ENCODE results near the gene SHISA9.
"Not testable (repeated sequence)": the region's sequence is repeated elsewhere in the genome, so short reads cannot be mapped to it uniquely, and the experiment has no call there.

SHISA9 gene

GRCh38 chr16:12900599-12901203 is 697 bp upstream of the SHISA9 start:
- DNase-seq = no peak

GRCh38 chr16:12901204-12901596 is 198 bp upstream of the SHISA9 start:
- DNase-seq = no peak

GRCh38 chr16:12902511-12903372 is 1.3 kb downstream of the SHISA9 start:
- no peak for DNase-seq

GRCh38 chr16:12903407-12904328 is 2.3 kb downstream of the SHISA9 start:
- no peak for DNase-seq

GRCh38 chr16:12904329-12904671 is 2.9 kb downstream of the SHISA9 start:
- DNase-seq = no peak

- DNase-seq = no peak
Measured at GRCh38 chr16:12906271-12906670, 4.9 kb downstream of the SHISA9 start.

GRCh38 chr16:12906765-12907516 is 5.5 kb downstream of the SHISA9 start:
- no peak for DNase-seq

- DNase-seq = no peak
Measured at GRCh38 chr16:12907670-12908233, 6.4 kb downstream of the SHISA9 start.

- no peak for DNase-seq
Measured at GRCh38 chr16:12917246-12917645, 15.8 kb downstream of the SHISA9 start.

- DNase-seq = no peak
Measured at GRCh38 chr16:12917653-12918052, 16.3 kb downstream of the SHISA9 start.

GRCh38 chr16:12920739-12921138 is 19.3 kb downstream of the SHISA9 start:
- DNase-seq = no peak

GRCh38 chr16:12923640-12924039 is 22.2 kb downstream of the SHISA9 start:
- not testable (repeated sequence) for DNase-seq

GRCh38 chr16:12925026-12925800 is 23.8 kb downstream of the SHISA9 start:
- no peak for DNase-seq

- DNase-seq = no peak
Measured at GRCh38 chr16:12927591-12927990, 26.2 kb downstream of the SHISA9 start.

- no peak for DNase-seq
Measured at GRCh38 chr16:12930881-12931280, 29.5 kb downstream of the SHISA9 start.

- DNase-seq = no peak
Measured at GRCh38 chr16:12936391-12936790, 35.0 kb downstream of the SHISA9 start.

- no peak for DNase-seq
Measured at GRCh38 chr16:12941896-12942295, 40.5 kb downstream of the SHISA9 start.

- DNase-seq = no peak
Measured at GRCh38 chr16:12942861-12943260, 41.5 kb downstream of the SHISA9 start.

GRCh38 chr16:12944300-12944699 is 42.9 kb downstream of the SHISA9 start:
- DNase-seq = no peak

- DNase-seq = no peak
Measured at GRCh38 chr16:12951392-12951791, 50.0 kb downstream of the SHISA9 start.

- DNase-seq = no peak
Measured at GRCh38 chr16:12951976-12952375, 50.6 kb downstream of the SHISA9 start.

- no peak for DNase-seq
Measured at GRCh38 chr16:12958366-12958765, 57.0 kb downstream of the SHISA9 start.
